WTC11 (cell line): Measurements from ENCODE around the gene PPP1R15B. TPM values are rescaled to one million over a fixed set of nuclear protein-coding genes. Genes with fewer than 3 reads are reported as not detected.

Source experiments
- ATAC-seq: fragments of 200-7000 bp; cut with Tn5 transposase; 2 replicates; pipeline ENCODE4 v1.10.0; 2021; ENCODE audit warnings: mild to moderate bottlenecking, moderate library complexity
- CTCF ChIA-PET: fragments of 300-600 bp; sonication (Branson Sonifier 250); formaldehyde crosslinking; loops from one replicate; lab custom pipeline; 2021; ENCODE audit warnings: antibody characterized with exemption; lab: Charles Lee
- POLR2A ChIA-PET: fragments of 350-600 bp; sonication (Branson Sonifier 250); formaldehyde crosslinking; loops from one replicate; lab custom pipeline; 2021; ENCODE audit warnings: antibody characterized with exemption; lab: Charles Lee
- DNase-seq: peaks from one replicate; pipeline ENCODE4 v3.0.0; 2021; ENCODE audit warnings: low spot score
- H3K27ac Mint-ChIP-seq: 2 replicates; pipeline ENCODE4 v1.8.0; 2021; ENCODE audit warnings: mixed read lengths
- H3K27me3 Mint-ChIP-seq: 2 replicates; pipeline ENCODE4 v1.8.0; 2021; ENCODE audit warnings: low read depth, mild to moderate bottlenecking, moderate library complexity, mixed read lengths
- H3K36me3 Mint-ChIP-seq: 2 replicates; pipeline ENCODE4 v1.8.0; 2021; ENCODE audit warnings: mixed read lengths
- H3K4me1 Mint-ChIP-seq: 2 replicates; pipeline ENCODE4 v1.8.0; 2022; ENCODE audit warnings: mixed read lengths
- H3K4me3 Mint-ChIP-seq: 2 replicates; pipeline ENCODE4 v1.8.0; 2021; ENCODE audit warnings: mild to moderate bottlenecking, moderate library complexity, mixed read lengths
- H3K9me3 Mint-ChIP-seq: 2 replicates; pipeline ENCODE4 v1.8.0; 2021; ENCODE audit warnings: mixed read lengths
- AR ChIP-seq: fragments of 250-450 bp; sonication (Bioruptor Pico); IDR thresholded peaks from 2 replicates; pipeline ENCODE4 v1.9.0; 2021; ENCODE audit warnings: mild to moderate bottlenecking
- CREB1 ChIP-seq: sonication (generic); formaldehyde crosslinking; IDR thresholded peaks from 2 replicates; pipeline ENCODE4 v1.8.0; 2023; ENCODE audit warnings: mild to moderate bottlenecking, missing genetic modification reagents
- CREM ChIP-seq: sonication (generic); formaldehyde crosslinking; IDR thresholded peaks from 2 replicates; pipeline ENCODE4 v1.8.1; 2022; ENCODE audit warnings: mild to moderate bottlenecking, missing genetic modification reagents, moderate library complexity
- IRF2 ChIP-seq: sonication (generic); formaldehyde crosslinking; IDR thresholded peaks from 2 replicates; pipeline ENCODE4 v1.8.0; 2022; ENCODE audit warnings: low read depth, missing genetic modification reagents, borderline replicate concordance
- JUN ChIP-seq: sonication (generic); formaldehyde crosslinking; IDR thresholded peaks from 2 replicates; pipeline ENCODE4 v1.8.0; 2023; ENCODE audit warnings: mild to moderate bottlenecking, missing genetic modification reagents
- NR2C2 ChIP-seq: sonication (generic); formaldehyde crosslinking; IDR thresholded peaks from 2 replicates; pipeline ENCODE4 v1.8.0; 2022; ENCODE audit warnings: mild to moderate bottlenecking, missing genetic modification reagents
- OVOL2 ChIP-seq: fragments of 250-450 bp; sonication (Bioruptor Pico); IDR thresholded peaks from 2 replicates; pipeline ENCODE4 v1.9.0; 2021; ENCODE audit warnings: mild to moderate bottlenecking, borderline replicate concordance
- PRDM15 ChIP-seq: sonication (generic); formaldehyde crosslinking; IDR thresholded peaks from 2 replicates; pipeline ENCODE4 v1.8.0; 2022; ENCODE audit warnings: missing genetic modification reagents
- SOX15 ChIP-seq: fragments of 250-450 bp; sonication (Bioruptor Pico); IDR thresholded peaks from 2 replicates; pipeline ENCODE4 v1.9.0; 2021; ENCODE audit warnings: mild to moderate bottlenecking
- TEAD4 ChIP-seq: sonication (generic); formaldehyde crosslinking; IDR thresholded peaks from 2 replicates; pipeline ENCODE4 v1.8.0; 2022; ENCODE audit warnings: mild to moderate bottlenecking, missing genetic modification reagents
- ZNF138 ChIP-seq: sonication (generic); formaldehyde crosslinking; conservative IDR thresholded peaks from 2 replicates; pipeline ENCODE4 v1.8.1; 2022; ENCODE audit warnings: mild to moderate bottlenecking, moderate library complexity, missing genetic modification reagents
- ZNF232 ChIP-seq: sonication (generic); formaldehyde crosslinking; IDR thresholded peaks from 2 replicates; pipeline ENCODE4 v1.8.0; 2022; ENCODE audit warnings: mild to moderate bottlenecking, missing genetic modification reagents
- ZNF423 ChIP-seq: fragments of 250-450 bp; sonication (Bioruptor Pico); IDR thresholded peaks from 2 replicates; pipeline ENCODE4 v2.1.2; 2022; ENCODE audit warnings: mild to moderate bottlenecking, moderate library complexity
- ZSCAN18 ChIP-seq: fragments of 250-450 bp; sonication (Bioruptor Pico); IDR thresholded peaks from 2 replicates; pipeline ENCODE4 v2.1.2; 2022; ENCODE audit warnings: mild to moderate bottlenecking, moderate library complexity
- total RNA-seq: library from RNA; stranded (reverse); gene quantifications from 3 replicates; pipeline ENCODE4 v1.2.3, GENCODE V29; 2021
- TF ChIP-seq, protein P1 (sequence below): fragments of 250-450 bp; sonication (Bioruptor Pico); IDR thresholded peaks from 2 replicates; pipeline ENCODE4 v1.8.0; 2021; ENCODE audit warnings: mild to moderate bottlenecking
- TF ChIP-seq, protein P2 (sequence below): sonication (generic); formaldehyde crosslinking; IDR thresholded peaks from 2 replicates; pipeline ENCODE4 v1.8.0; 2022; ENCODE audit warnings: mild to moderate bottlenecking, missing genetic modification reagents
- TF ChIP-seq, protein P3 (sequence below): sonication (generic); formaldehyde crosslinking; IDR thresholded peaks from 2 replicates; pipeline ENCODE4 v1.8.1; 2023; ENCODE audit warnings: mild to moderate bottlenecking, missing genetic modification reagents, borderline replicate concordance
- TF ChIP-seq, protein P4 (sequence below): sonication (generic); formaldehyde crosslinking; IDR thresholded peaks from 2 replicates; pipeline ENCODE4 v1.8.0; 2023; ENCODE audit warnings: mild to moderate bottlenecking, missing genetic modification reagents
- TF ChIP-seq, protein P5 (sequence below): sonication (generic); formaldehyde crosslinking; IDR thresholded peaks from 2 replicates; pipeline ENCODE4 v1.8.1; 2023; ENCODE audit warnings: mild to moderate bottlenecking, missing genetic modification reagents, moderate library complexity

PPP1R15B gene
- total RNA-seq, 1 experiment from 2014 or later, result 47.7 TPM

DNA sequence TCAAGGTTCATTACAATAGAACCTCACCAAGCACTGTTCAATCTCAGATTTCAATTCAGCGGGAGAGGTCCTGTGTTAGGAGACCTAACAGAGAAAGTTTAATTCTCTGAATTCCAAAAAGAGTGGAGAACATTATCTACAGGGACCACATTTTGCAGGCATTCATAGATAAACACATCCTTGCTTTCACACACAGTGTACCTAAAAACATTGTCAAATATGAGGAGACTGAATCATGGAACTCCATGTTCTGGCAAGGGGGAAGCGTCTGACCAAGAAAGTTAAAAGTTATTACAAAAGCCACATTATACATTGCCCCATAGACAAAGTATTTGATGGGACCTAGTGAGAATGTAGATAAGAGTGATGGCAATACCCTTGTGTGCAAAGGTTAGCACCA, 21.1 kb upstream of the PPP1R15B start:
- ATAC-seq, result no peak
- CTCF ChIA-PET, result interaction anchor here (1.3 to 6.2 kb wide), 7 partner anchors 14 to 70 kb away, joined by 4 to 91 read pairs (median 47); partner anchors contain the start of gene PIK3C2B
- Mint-ChIP-seq H3K36me3 (peaks cover 17% of the 10 kb centered on the region), H3K4me1 (no peaks in the 10 kb centered on the region), H3K27me3 (no peaks in the 10 kb centered on the region), H3K27ac (no peak overlapping the region), H3K4me3 (no peak overlapping the region), H3K9me3 (no peaks in the 10 kb centered on the region)
- DNase-seq, result no peak
- TF ChIP-seq, protein P1, sequence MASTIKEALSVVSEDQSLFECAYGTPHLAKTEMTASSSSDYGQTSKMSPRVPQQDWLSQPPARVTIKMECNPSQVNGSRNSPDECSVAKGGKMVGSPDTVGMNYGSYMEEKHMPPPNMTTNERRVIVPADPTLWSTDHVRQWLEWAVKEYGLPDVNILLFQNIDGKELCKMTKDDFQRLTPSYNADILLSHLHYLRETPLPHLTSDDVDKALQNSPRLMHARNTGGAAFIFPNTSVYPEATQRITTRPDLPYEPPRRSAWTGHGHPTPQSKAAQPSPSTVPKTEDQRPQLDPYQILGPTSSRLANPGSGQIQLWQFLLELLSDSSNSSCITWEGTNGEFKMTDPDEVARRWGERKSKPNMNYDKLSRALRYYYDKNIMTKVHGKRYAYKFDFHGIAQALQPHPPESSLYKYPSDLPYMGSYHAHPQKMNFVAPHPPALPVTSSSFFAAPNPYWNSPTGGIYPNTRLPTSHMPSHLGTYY (CRISPR knock-in tag), result no peak
- TF ChIP-seq OVOL2 (no peak), ZNF423 (no peak), IRF2 (no peak), CREB1 (CRISPR knock-in tag) (no peak), TEAD4 (CRISPR knock-in tag) (no peak), CREM (no peak), SOX15 (CRISPR knock-in tag) (no peak), PRDM15 (CRISPR knock-in tag) (no peak), ZSCAN18 (no peak), ZNF138 (CRISPR knock-in tag) (no peak), ZNF232 (CRISPR knock-in tag) (no peak), NR2C2 (CRISPR knock-in tag) (no peak), AR (CRISPR knock-in tag) (no peak), JUN (CRISPR knock-in tag) (no peak)
- TF ChIP-seq, protein P2, sequence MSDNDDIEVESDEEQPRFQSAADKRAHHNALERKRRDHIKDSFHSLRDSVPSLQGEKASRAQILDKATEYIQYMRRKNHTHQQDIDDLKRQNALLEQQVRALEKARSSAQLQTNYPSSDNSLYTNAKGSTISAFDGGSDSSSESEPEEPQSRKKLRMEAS (CRISPR knock-in tag), result no peak
- TF ChIP-seq, protein P3, sequence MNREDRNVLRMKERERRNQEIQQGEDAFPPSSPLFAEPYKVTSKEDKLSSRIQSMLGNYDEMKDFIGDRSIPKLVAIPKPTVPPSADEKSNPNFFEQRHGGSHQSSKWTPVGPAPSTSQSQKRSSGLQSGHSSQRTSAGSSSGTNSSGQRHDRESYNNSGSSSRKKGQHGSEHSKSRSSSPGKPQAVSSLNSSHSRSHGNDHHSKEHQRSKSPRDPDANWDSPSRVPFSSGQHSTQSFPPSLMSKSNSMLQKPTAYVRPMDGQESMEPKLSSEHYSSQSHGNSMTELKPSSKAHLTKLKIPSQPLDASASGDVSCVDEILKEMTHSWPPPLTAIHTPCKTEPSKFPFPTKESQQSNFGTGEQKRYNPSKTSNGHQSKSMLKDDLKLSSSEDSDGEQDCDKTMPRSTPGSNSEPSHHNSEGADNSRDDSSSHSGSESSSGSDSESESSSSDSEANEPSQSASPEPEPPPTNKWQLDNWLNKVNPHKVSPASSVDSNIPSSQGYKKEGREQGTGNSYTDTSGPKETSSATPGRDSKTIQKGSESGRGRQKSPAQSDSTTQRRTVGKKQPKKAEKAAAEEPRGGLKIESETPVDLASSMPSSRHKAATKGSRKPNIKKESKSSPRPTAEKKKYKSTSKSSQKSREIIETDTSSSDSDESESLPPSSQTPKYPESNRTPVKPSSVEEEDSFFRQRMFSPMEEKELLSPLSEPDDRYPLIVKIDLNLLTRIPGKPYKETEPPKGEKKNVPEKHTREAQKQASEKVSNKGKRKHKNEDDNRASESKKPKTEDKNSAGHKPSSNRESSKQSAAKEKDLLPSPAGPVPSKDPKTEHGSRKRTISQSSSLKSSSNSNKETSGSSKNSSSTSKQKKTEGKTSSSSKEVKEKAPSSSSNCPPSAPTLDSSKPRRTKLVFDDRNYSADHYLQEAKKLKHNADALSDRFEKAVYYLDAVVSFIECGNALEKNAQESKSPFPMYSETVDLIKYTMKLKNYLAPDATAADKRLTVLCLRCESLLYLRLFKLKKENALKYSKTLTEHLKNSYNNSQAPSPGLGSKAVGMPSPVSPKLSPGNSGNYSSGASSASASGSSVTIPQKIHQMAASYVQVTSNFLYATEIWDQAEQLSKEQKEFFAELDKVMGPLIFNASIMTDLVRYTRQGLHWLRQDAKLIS, result no peak
- TF ChIP-seq, protein P4, sequence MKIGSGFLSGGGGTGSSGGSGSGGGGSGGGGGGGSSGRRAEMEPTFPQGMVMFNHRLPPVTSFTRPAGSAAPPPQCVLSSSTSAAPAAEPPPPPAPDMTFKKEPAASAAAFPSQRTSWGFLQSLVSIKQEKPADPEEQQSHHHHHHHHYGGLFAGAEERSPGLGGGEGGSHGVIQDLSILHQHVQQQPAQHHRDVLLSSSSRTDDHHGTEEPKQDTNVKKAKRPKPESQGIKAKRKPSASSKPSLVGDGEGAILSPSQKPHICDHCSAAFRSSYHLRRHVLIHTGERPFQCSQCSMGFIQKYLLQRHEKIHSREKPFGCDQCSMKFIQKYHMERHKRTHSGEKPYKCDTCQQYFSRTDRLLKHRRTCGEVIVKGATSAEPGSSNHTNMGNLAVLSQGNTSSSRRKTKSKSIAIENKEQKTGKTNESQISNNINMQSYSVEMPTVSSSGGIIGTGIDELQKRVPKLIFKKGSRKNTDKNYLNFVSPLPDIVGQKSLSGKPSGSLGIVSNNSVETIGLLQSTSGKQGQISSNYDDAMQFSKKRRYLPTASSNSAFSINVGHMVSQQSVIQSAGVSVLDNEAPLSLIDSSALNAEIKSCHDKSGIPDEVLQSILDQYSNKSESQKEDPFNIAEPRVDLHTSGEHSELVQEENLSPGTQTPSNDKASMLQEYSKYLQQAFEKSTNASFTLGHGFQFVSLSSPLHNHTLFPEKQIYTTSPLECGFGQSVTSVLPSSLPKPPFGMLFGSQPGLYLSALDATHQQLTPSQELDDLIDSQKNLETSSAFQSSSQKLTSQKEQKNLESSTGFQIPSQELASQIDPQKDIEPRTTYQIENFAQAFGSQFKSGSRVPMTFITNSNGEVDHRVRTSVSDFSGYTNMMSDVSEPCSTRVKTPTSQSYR (CRISPR knock-in tag), result no peak
- TF ChIP-seq, protein P5, sequence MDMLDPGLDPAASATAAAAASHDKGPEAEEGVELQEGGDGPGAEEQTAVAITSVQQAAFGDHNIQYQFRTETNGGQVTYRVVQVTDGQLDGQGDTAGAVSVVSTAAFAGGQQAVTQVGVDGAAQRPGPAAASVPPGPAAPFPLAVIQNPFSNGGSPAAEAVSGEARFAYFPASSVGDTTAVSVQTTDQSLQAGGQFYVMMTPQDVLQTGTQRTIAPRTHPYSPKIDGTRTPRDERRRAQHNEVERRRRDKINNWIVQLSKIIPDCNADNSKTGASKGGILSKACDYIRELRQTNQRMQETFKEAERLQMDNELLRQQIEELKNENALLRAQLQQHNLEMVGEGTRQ (CRISPR knock-in tag), result no peak
- POLR2A ChIA-PET, result no interaction called here
